HG03558 (cell line): ENCODE data around the gene SCIN.
"Not testable (repeated sequence)": the region's sequence is repeated elsewhere in the genome, so short reads cannot be mapped to it uniquely, and the experiment has no call there.

Experiments
- ATAC-seq: cut with Tn5 transposase; IDR thresholded peaks from one replicate; pipeline ENCODE4 v1.9.1; 2021; ENCODE audit warnings: moderate number of reproducible peaks; ENCODE audit not compliant: unreplicated experiment; ENCODE audit errors: extremely low read depth

Gene SCIN

GRCh38 chr7:12570534-12571461, at the start of gene SCIN:
TSS of gene SCIN (plus strand) at chr7:12570720. CDS start at chr7:12570787, 67 bp downstream.
- no peak for ATAC-seq

DNA sequence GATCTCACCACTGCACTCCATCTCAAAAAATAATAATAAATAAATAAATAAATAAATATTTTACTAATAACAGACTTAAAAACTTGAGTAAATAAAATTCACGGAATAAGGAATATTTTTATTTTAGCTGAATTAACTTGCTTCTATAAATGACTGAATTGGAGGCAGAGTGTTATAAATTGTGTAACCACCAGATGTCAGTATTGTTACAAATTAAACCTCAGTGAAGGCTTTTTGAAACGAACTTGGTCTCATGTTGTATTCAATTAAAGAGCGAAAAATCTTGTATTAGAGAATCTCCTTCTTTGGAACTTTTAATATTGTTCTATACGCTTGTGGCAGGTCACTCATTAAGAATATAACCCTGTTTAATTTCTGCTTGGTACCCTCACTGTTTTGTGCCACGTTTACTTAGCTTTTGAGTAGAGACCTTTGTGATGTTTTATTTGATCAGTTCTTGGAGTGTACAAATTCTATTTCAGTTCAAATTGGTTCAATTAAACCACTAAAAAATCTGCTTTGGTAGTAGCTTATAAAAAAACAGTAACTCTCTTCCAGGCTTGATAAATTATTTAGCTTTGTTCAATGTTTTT, 45.6 kb upstream of the SCIN start:
- ATAC-seq = no peak

- not testable (repeated sequence) for ATAC-seq
Observed at GRCh38 chr7:12526693-12527092, 43.8 kb upstream of the SCIN start.

DNA sequence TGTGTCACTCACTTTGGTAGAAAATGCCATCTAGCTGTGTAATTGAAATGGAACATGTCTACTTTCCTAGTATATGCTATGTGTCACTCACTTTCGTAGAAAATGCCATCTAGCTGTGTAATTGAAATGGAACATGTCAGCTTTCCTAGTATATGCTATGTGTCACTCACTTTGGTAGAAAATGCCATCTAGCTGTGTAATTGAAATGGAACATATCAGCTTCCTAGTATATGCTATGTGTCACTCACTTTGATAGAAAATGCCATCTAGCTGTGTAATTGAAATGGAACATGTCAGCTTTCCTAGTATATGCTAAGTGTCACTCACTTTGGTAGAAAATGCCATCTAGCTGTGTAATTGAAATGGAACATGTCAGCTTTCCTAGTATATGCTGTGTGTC, 42.9 kb upstream of the SCIN start:
- ATAC-seq = not testable (repeated sequence)

DNA sequence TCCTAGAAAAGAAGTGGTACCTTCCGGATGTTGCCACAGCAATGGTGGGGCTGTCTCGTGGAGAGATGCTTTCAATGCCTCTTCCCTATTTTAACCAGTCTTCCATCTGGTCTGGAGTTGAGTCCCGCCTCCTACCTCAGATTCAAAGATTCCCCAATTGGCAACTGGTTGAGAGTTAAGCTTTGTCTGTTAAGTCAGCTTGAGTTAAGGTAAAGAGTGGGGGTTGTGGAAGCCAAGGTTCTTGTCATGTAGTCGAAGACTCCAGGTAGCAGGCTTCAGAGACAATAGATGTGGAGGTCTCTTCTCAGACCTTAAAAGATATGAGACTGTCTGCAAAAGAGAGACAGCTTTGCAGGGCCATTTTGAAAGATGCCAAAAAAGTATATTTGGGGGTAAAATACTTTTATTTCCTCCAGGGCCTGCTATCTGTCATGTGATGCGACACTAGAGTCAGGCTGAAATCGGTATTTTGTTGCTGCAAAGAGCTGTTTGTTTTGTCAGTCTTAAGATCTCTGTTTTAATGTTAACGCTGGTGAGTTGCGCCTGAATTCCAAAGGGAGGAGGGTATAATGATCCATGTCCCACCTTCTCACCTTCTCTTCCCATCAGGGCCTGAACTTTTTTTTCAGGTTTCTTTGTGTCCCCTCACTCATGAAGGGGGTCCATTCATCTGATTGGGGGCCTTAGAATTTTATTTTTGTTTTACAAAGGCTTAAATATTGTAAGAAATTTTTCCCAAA, 40.4 kb upstream of the SCIN start:
- ATAC-seq = no peak

- no peak for ATAC-seq
Observed at GRCh38 chr7:12531784-12532183, 38.7 kb upstream of the SCIN start.

DNA sequence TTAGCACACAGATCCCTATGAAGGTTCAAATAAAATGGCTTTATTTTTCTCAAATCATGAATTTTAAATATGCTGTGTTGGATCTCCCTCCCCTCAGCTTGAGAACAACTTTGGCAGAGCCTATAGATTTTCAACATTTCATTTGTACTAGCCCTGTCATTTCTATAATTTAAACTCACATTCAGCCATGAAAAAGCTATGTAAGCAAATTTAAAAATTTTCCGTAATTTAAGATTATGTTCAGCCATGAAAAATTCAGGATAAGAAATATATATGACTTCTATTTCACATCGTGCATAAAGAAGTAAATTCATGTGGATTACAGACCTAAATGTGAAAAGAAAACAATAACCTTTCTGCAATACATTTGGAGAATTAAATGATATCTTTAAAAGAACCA, 36.5 kb upstream of the SCIN start:
- ATAC-seq = no peak

GRCh38 chr7:12539681-12540080, 30.8 kb upstream of the SCIN start:
- no peak for ATAC-seq

DNA sequence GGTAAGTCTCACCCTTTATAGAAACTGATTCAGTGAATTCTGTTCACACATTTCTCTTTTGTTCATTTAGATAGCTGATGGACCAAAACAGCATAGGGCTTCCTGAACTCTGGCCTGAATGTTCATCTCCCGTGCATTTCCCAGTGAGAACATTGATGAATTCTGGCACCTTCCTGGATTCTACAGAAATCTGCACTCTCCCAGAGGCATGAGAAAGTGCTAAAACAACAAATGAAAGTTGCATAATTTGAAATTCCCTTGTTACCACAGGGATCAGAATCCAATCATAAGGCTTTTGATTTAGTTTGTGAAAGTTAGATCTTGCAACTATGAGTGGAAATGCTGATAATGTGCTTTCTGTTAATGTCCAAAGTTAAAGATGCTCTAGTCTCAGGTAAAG, 29.7 kb upstream of the SCIN start:
- ATAC-seq = no peak

GRCh38 chr7:12543586-12543985, 26.9 kb upstream of the SCIN start:
- no peak for ATAC-seq

DNA sequence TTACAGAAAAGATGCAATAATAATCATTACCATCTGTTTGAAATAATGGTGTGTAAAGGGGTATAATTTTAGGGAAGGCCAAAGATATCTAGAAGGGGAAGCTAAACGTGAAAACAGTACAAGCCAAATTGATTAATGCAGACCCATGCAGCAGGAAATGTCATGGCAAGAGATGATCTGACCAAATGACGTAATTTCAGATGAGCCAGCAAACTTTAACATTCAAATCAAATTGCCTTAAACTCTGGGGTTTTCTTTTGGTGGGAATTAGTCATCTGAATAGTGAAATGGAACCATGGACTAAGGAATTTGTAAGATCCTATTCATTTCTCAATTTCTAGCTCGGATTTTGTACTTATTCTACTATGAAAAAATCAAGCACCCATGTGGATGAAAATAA, 21.4 kb upstream of the SCIN start:
- ATAC-seq = no peak

GRCh38 chr7:12550956-12551355, 19.6 kb upstream of the SCIN start:
- no peak for ATAC-seq

DNA sequence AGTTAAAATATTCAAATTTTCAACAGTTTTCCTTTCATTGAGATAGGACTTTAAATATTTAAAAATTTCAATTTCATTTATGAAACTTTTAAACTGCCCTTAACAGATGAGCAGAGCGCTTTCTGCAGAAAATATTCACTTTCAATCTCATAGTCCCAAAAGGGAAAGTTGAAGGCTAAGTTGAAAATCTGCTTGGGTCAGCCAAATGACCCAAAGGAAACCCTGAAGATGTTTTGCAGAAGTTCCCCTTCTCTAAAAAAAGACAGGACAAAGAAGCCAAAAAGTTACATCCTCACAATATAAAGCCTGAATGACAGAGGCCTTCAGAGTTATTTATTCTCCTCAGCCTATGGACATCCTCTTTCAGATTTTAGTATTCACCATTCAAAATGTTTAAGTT, 17.6 kb upstream of the SCIN start:
- no peak for ATAC-seq

DNA sequence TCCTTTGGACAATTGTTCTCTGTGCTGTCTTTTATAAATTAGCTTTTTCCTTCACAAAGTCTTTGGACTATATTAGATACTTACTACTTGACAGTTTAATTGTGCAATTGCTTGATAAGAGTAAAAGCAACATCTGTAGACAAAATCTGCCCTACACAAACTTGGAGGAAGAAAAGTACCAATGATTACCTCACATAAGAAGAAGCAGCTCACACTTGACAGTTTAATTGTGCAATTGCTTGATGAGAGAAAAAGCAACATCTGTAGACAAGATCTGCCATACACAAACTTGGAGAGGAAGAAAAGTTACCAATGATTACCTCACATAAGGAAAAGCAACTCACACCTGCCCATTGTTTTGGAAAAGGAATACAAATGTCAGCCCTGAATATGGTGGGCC, 17.1 kb upstream of the SCIN start:
- ATAC-seq = no peak

GRCh38 chr7:12554351-12554750, 16.2 kb upstream of the SCIN start:
- ATAC-seq = no peak

- ATAC-seq = no peak
Observed at GRCh38 chr7:12554872-12555271, 15.6 kb upstream of the SCIN start.

GRCh38 chr7:12555695-12556094, 14.8 kb upstream of the SCIN start:
- ATAC-seq = not testable (repeated sequence)

GRCh38 chr7:12556139-12556792, 14.3 kb upstream of the SCIN start:
- ATAC-seq = not testable (repeated sequence)

GRCh38 chr7:12557282-12557681, 13.2 kb upstream of the SCIN start:
- no peak for ATAC-seq

DNA sequence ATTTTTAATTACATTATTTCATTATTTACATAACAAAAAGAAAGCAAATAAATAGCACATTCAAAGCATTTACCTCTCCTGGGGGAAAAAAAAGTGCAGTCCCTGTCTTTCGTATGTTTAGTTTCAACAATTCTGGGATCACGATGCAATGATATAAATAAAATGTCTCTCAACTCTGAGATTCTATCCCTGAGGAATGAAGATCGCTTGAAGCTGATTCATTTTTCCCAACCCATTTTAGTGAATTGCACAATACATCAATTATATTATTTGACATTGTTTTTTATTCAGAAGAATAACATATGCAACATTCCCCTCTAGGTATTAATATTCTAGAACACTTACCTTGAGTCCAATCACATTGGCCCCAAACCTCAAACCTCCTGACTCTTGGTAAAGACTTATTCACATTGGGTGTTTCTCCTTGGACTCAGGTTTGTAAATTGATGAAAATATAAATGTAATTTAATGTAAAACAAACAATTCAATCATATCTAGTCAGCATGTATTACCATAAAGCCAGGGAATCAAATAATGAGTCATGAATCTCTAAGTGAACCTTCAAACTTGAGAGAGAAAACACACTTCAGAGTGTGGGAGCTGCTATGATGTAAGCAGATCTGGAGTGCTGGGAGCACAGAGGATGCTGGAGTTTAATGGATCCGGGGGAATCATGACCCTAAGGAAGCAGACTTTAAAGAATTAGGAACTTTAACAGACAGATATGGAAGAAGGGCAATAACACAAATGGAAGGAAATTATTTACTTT, 5.3 kb upstream of the SCIN start:
- no peak for ATAC-seq
